ENCODE data around the gene ARSB.

ARSB gene

DNA sequence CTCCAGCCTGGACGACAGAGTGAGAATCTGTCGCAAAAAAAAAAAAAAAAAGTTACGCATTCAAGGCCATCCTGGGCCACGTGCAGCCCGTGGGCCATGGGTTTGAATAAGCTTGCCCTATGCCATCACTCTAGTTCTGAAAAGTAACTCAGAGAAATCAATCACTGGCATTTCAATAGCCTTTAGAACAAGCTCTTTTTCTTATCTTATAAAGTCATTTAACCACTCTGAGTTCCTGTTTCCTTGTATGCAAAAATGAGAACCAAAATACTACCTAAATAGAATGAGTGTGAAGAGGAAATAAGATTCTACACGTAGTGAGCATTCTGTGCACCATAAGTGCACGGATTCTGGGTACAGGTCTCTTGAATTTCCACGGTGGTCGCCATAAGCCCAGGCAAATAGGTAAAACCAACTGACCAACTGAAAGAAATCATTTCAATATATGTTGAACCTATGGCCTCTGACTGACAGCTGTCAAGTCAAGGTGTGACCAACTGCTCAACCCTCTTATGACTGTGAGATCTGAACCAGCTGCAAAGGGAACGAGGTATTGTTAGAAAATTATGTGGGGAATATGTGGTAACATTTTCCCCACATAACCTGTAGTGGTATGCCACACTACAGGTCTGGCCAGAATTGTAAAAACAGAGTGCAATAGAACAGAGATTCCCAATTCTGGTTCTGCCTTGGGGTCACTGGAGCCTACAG, 192.6 kb downstream of the ARSB start:
- no peaks in the 10 kb centered on the region for H3K27me3 ChIP-seq (replicated peaks; ENCODE audit: insufficient read depth, low read length)
- H3K27ac ChIP-seq (ENCODE audit: low read length) = no peak overlapping the region
- H3K9me2 ChIP-seq (replicated peaks; ENCODE audit: insufficient read depth, low read length) = no peaks in the 10 kb centered on the region
- H3K9ac ChIP-seq (ENCODE audit: low read length) = no peak overlapping the region
- no peaks in the 10 kb centered on the region for H4K20me1 ChIP-seq (ENCODE audit: insufficient read depth, low read length)
- H3K79me2 ChIP-seq (ENCODE audit: low read length) = no peaks in the 10 kb centered on the region
- no peaks in the 10 kb centered on the region for H3K36me3 ChIP-seq (replicated peaks; ENCODE audit: insufficient read depth, low read length)
- no peak overlapping the region for H3K4me3 ChIP-seq (ENCODE audit: low read length)
- TF ChIP-seq EZH2 (optimal IDR thresholded peaks at IDR 0.05; ENCODE audit: low read depth, low read length) (no peak), EZH2phosphoT487 (IDR thresholded peaks at IDR 0.05; ENCODE audit: low read length) (no peak)
- TF ChIP-seq, protein P1, sequence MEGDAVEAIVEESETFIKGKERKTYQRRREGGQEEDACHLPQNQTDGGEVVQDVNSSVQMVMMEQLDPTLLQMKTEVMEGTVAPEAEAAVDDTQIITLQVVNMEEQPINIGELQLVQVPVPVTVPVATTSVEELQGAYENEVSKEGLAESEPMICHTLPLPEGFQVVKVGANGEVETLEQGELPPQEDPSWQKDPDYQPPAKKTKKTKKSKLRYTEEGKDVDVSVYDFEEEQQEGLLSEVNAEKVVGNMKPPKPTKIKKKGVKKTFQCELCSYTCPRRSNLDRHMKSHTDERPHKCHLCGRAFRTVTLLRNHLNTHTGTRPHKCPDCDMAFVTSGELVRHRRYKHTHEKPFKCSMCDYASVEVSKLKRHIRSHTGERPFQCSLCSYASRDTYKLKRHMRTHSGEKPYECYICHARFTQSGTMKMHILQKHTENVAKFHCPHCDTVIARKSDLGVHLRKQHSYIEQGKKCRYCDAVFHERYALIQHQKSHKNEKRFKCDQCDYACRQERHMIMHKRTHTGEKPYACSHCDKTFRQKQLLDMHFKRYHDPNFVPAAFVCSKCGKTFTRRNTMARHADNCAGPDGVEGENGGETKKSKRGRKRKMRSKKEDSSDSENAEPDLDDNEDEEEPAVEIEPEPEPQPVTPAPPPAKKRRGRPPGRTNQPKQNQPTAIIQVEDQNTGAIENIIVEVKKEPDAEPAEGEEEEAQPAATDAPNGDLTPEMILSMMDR (IDR thresholded peaks at IDR 0.05; ENCODE audit: low read length) = no peak
- no peak overlapping the region for H3K4me2 ChIP-seq (ENCODE audit: low read depth, low read length)
- no peak overlapping the region for H2AFZ ChIP-seq (ENCODE audit: low read length)
- DNase-seq = no peak
- H3K4me1 ChIP-seq (ENCODE audit: low read length) = no peaks in the 10 kb centered on the region
- H3F3A ChIP-seq (ENCODE audit: insufficient read depth, low read length) = no peaks in the 10 kb centered on the region
- H3K9me3 ChIP-seq (replicated peaks; ENCODE audit: insufficient read depth, low read length) = no peaks in the 10 kb centered on the region

DNA sequence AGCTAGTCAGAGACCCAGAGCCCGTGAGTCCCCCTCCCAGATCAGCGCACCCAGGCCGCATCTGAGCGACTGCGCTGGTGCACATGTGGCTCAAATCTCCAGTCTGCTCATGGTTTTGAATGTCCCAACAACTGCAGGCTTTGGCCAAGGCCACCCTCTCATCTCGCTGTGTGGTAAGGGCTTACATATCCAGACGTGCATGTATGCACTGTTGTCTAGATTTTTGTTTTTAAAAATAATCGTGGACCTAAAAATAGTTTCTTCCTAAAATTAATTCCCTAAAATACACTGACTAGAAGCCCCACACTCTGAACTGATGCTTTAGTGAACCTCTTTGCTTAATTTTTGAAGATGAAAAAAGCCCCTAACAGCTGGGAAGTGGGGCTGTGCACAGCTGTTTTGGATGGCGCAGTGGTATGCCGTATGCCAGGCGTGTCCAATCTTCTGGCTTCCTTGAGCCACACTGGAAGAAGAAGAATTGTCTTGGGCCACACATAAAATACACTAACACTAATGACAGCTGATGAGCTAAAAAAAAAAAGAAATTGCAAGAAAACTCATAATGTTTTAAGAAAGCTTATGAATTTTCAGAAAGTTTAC, 193.5 kb downstream of the ARSB start:
- no peak overlapping the region for H3K9ac ChIP-seq (ENCODE audit: low read length)
- H4K20me1 ChIP-seq (ENCODE audit: insufficient read depth, low read length) = no peaks in the 10 kb centered on the region
- no peak overlapping the region for H3K27ac ChIP-seq (ENCODE audit: low read length)
- H3K9me3 ChIP-seq (replicated peaks; ENCODE audit: insufficient read depth, low read length) = no peaks in the 10 kb centered on the region
- no peaks in the 10 kb centered on the region for H3K4me1 ChIP-seq (ENCODE audit: low read length)
- no peak overlapping the region for H2AFZ ChIP-seq (ENCODE audit: low read length)
- H3F3A ChIP-seq (ENCODE audit: insufficient read depth, low read length) = no peaks in the 10 kb centered on the region
- H3K27me3 ChIP-seq (replicated peaks; ENCODE audit: insufficient read depth, low read length) = no peaks in the 10 kb centered on the region
- no peaks in the 10 kb centered on the region for H3K9me2 ChIP-seq (replicated peaks; ENCODE audit: insufficient read depth, low read length)
- TF ChIP-seq EZH2 (optimal IDR thresholded peaks at IDR 0.05; ENCODE audit: low read depth, low read length) (no peak), EZH2phosphoT487 (IDR thresholded peaks at IDR 0.05; ENCODE audit: low read length) (no peak)
- TF ChIP-seq, protein P1 (IDR thresholded peaks at IDR 0.05; ENCODE audit: low read length) = no peak
- no peaks in the 10 kb centered on the region for H3K36me3 ChIP-seq (replicated peaks; ENCODE audit: insufficient read depth, low read length)
- H3K4me3 ChIP-seq (ENCODE audit: low read length) = no peak overlapping the region
- no peak for DNase-seq
- H3K4me2 ChIP-seq (ENCODE audit: low read depth, low read length) = no peak overlapping the region
- no peaks in the 10 kb centered on the region for H3K79me2 ChIP-seq (ENCODE audit: low read length)

DNA sequence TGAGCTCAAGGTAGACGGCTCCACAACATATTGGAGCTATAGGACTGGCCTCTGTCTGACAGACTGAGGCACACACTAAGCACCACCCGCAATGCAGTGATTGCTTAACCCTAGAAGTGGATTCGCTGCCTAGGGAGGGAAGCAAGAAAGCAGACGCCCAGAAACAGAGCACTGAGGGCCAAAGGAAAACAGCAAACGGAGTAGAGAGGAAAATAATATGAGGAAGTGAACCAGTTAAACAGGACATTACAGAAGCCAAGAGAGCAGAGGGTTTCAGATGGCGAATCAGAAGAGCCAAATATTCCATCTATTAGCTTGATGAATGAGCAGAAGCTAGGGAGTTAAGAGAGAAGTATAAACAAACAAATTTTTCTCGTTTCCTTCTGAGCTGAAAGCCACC, 197.3 kb downstream of the ARSB start:
- H3K4me2 ChIP-seq (ENCODE audit: low read depth, low read length) = no peak overlapping the region
- H2AFZ ChIP-seq (ENCODE audit: low read length) = no peak overlapping the region
- no peaks in the 10 kb centered on the region for H3K79me2 ChIP-seq (ENCODE audit: low read length)
- no peak overlapping the region for H3K9ac ChIP-seq (ENCODE audit: low read length)
- H3K27me3 ChIP-seq (replicated peaks; ENCODE audit: insufficient read depth, low read length) = no peaks in the 10 kb centered on the region
- H4K20me1 ChIP-seq (ENCODE audit: insufficient read depth, low read length) = no peaks in the 10 kb centered on the region
- H3K4me1 ChIP-seq (ENCODE audit: low read length) = no peaks in the 10 kb centered on the region
- no peaks in the 10 kb centered on the region for H3F3A ChIP-seq (ENCODE audit: insufficient read depth, low read length)
- H3K9me3 ChIP-seq (replicated peaks; ENCODE audit: insufficient read depth, low read length) = no peaks in the 10 kb centered on the region
- no peak overlapping the region for H3K27ac ChIP-seq (ENCODE audit: low read length)
- TF ChIP-seq, protein P1 (IDR thresholded peaks at IDR 0.05; ENCODE audit: low read length) = no peak
- TF ChIP-seq EZH2phosphoT487 (IDR thresholded peaks at IDR 0.05; ENCODE audit: low read length) = no peak
- TF ChIP-seq EZH2 (optimal IDR thresholded peaks at IDR 0.05; ENCODE audit: low read depth, low read length) = no peak
- H3K36me3 ChIP-seq (replicated peaks; ENCODE audit: insufficient read depth, low read length) = no peaks in the 10 kb centered on the region
- H3K4me3 ChIP-seq (ENCODE audit: low read length) = no peak overlapping the region
- no peak for DNase-seq
- no peaks in the 10 kb centered on the region for H3K9me2 ChIP-seq (replicated peaks; ENCODE audit: insufficient read depth, low read length)
